DMS53 treated with DMSO at 0.1 percent for 48 hours (cell line): ENCODE results near the gene VAV2.
"Not testable (repeated sequence)": the region's sequence is repeated elsewhere in the genome, so short reads cannot be mapped to it uniquely, and the experiment has no call there.

Experiments
- DNase-seq: peaks from one replicate; lab custom pipeline; 2025; ENCODE audit not compliant: unreplicated experiment; lab: John Stamatoyannopoulos, UW

The VAV2 gene

DNA sequence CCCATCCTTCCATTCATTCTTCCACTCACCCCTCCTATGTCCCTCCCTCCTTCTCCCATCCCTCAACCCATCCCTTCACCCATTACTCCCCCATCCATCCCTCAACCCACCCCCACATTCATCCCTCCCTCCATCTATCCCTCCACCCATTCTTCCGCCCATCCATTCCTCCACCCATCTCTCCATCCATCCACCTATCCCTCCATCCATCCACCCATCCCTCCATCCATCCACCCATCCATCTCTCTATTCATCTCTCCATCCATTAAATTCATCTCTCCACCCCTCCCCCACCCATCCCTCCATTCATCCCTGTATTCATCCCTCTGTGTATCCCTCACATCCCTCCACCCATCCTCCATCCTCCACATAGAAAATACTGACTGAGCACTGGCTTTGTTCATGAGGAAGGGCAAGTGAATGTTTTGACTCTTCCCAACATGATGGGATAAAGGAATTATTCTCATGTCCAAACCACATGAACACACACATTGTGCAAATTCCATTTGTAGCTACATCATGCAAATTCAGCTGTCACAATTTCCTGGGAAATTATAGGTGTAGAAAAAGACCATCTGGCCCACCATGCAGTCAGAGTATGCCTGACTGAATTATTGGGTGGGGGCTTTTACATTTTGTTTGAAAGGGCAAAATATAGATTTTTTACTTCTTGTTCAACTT is 6.9 kb upstream of the VAV2 start:
- no peak for DNase-seq

DNA sequence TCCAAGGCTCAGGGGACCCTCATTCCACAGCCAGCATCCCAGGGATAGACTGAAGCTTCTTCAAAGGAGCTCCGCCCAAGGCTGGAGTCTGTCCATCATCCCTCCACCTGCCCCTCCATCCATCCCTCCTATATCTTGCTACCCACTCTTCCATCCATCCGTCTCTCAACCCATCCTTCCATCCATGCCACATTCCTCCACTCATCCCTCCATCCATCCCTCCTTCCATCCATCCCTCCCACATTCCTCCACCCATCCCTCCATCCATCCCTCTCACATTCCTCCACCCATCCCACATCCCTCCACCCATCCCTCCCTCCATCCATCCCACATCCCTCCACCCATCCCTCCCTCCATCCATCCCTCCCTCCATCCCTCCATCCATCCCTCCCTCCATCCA is 5.5 kb upstream of the VAV2 start:
- no peak for DNase-seq

DNA sequence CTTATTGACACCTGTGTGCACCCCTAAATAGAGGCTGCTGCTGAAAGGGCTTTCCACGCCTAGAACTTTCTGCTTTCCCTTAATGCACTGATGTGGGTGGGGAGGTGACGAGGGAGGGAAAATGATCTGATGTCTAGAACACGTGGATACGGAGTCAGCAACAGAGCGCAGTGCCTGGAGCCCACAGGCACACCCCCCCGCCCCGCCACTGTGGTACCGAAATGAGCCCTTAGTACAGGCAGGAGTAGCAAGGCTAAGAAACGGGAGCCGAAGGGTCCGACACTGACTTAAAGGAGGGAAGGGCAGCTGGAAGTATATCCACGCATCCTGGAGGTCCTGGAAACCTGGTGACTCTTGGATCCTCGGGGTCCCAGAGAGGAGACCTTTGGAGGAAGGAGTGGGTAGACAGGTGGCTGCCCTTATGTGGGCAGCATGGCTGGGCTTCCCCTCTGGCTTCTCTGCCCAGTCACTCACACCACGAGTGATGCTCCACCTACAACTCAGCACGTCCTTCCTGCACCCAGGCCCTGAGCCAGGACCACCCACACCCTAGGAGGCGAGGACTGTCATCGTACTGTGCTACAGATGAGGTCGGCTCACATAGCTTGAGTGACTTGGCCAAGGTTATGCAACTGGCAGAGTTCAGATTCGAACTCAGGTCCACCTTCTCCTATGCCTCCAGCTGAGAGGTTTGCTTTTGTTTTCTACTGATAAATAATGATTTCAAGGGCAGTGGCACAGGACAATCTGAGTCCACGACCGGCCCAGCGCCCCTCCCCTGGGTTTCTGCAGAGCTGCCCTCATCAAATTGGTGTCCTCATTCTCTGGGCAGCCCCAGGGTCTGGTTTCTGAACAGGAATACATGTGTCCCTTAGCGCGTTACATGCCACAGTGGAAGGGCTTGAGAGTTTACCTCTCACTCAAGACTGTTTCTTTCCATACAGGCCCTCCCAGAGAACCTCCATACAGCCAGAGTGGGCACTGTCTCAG is 4.7 kb upstream of the VAV2 start:
- DNase-seq = no peak

DNA sequence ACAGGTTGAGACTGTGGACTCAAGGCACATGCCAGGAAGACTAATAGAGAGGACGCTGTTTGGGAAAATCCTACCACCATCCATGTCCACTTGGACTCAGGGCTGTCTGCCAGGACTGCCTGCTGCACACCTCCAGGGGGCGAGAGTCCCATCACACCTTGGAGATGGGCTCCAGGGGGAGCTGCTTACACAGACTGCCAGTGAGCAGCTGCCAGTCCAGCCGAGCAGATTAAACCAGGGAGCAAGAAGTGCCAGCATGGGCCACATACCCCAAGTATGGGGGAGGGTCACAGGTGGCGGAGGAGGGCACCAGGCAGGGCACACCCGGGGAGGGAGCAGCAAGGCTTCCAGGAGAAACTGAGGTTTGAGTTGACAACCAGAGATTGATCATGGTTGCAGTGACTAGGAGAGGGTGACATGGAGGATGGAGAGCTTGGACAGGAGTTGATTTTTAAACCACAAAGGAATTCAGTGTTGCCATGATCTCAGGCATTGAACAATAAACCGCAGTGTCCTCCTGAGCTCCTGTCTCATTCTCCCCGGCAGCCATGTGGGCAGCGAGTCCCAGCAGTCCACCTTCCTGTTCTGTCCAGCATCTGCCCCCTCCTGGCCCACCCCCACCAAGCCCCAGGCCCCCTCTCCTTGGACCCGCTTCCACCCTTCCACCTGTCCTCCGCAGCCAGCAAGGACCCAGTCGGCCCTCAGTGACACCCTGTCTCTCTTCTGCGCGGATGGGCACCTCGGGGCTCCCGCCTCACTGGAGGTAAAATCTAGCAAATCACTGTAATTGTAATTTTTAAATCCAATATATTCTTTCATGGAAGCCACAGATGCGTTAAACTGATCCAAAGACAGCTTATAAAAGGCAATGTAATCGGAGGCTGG is 3.1 kb upstream of the VAV2 start:
- no peak for DNase-seq

DNA sequence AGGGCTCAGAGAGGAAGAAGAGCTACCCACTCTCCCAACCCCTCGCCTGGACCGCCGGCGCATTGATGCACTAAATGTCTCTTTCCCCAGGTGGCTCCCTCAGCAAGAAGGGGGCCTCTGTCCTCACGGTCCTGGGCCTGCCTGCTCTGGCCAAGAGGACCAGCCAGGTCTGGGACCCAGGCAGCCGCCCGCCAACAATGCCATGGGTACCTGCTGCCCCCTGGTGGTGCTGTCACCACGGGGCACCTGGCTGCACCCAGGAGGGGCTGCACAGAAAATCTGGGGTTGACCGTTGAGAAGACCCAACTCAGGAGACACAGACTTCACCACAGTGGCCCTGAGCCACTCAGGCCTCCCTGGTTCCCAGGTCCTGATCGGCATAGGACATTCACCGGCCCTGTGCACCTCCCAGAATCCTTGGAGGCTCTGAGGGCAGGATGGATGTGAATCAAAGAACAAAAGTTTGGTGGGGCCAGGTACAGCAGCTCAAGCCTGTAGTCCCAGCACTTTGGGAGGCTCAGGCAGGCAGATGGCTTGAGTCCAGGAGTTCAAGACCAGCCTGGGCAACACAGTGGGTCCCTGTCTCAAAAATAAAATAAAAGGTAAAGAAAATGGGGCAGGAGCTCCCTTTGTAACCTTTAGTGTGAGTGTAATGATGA is 2.4 kb upstream of the VAV2 start:
- DNase-seq = peak; percentile 72

DNA sequence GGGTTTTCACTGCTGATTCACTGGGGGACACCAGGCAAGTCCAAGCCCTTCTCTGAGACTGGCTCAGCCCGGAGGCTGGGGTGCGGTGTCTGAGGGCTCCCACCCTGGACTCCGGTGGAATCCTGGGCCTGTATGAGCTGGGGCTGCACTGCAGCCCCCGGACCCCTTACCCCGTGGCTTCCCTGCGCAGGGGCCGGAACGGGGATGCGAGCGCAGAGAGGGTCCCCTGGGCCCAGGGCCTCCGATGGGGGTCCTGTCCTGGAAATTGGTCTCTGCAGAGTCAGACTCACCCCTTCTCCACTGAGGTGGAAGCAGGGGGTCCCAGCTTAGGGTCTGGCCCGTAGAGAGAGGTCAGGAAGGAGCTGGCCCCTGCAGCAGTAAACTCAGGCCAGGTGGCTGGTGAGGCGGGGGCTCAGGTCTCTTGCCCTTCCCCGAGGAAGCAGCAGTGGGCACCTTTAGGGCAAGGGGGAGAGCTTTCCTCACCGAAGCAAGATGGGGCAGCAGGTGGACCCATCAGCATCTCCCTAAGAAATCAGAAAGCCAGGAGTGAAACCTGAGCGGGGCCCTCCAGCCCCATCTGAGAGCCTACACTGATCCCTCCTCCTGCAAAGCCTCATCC is 1.6 kb upstream of the VAV2 start:
- no peak for DNase-seq

DNA sequence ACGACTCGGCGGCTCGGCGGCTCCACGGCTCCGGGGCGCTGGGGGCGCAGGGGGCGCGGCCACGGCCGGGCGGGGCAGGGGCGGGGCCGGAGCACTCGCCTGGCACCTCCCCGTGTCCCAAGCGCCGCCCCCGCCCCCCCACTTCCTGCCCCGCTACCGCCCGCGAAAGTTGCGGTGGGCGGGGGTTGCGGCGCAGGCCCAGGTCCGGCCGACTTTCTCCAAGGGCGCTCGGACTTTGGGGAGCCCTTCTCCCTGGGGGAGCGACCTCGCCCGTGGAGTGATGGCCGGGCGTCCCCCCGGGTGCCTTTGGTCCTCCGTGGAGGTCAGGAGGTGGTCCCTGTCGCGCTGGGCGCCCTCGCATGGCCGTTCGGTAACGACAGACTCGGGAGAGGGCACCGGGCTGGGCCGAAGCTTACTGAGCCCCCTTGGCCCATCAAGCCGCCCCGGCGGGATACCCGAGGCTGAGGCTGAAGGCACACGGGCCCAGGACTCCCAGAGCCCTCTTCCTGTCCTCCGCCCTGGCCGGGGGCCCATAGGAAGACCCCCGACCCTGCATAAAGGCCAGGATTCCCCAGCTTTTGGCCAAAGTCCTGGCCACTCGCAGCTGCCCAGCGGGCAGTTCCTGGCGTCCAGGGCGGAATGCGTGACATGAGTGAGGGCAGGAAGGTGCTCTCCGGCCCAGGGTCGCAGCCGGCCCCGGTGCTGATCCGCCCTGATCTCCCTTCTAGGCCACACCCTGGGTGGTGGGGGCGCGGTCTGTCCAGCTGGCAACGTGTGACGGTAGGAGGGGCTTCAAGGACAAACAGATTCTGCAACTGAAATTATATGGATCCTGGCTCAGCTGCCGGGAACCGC is 883 bp upstream of the VAV2 start:
- DNase-seq = peak; percentile 44

DNA sequence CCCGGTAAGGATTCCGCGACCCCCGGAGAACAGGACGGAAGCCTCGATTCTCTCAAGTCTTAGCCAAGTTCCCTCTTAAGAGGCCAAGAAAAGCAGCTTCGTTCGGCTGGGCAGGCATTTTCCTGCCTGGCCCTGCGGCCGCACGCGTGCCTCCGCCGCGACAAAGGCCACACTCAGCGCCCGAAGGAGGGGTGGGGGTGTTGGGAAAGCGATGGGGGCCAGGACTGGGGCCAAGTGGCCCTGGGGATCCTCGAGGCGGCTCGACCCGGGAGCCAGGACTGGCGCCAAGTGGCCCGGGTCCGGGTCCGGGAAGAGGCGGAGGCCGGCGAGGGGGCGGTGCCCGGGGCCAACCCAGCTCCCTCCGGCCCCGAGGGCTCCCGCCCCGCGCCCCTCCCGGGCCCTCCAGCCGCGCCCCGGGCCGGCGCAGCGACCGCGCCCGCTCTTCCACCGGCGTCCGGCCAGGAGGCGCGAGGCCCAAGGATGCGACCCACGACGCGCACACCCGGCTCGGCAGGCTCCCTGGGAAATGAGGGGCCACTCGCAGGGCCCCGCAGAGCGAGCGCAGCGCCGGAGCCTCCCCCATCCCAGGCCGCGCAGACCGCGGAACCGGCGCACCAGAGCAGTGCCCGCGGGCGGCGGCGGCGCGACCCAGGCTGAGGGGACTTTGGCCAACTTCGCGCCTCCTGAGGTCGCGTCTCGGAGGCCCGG is 756 bp downstream of the VAV2 start:
- no peak for DNase-seq

DNA sequence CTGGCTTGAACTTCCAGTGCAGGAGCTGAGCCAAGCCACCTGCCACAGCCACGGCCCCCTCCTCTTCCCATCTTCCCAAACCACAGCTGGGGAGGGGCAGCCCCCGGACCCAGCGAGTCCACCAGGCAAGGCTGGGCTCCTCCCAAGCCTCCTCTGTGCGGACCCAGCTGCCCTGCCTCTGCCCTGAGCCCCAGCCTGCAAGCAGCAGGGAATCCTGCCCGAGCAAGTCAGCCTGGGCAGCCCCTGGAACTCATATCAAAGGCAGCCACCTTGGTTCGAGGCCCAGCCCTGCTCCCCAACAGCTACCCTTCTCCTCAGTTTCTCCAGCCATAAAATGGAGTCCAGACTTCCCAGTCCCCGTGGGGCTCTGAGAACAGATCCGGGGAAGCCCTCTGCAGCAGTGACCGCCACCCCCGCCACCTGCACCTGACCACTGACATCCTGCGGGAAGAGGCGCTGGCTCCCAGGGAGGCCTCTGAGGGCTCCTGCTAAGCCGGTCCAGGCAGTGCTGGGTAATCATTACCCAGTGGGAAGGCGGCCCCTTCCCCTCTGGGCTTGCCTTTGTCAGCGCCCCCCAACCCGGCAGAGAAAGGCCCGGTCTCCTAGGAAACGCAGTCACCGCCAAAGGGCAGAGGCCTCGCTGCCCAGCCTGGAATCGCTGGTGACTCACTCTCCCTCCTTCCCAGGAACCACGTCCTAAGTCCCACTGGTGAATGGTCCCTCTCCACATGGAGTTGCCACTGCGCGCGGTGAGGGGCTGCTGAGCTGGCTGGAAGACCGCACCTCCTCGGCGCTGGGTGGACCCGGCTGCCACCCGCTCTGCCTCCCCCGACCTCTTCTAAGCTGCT is 1.5 kb downstream of the VAV2 start:
- DNase-seq = peak; percentile 85

DNA sequence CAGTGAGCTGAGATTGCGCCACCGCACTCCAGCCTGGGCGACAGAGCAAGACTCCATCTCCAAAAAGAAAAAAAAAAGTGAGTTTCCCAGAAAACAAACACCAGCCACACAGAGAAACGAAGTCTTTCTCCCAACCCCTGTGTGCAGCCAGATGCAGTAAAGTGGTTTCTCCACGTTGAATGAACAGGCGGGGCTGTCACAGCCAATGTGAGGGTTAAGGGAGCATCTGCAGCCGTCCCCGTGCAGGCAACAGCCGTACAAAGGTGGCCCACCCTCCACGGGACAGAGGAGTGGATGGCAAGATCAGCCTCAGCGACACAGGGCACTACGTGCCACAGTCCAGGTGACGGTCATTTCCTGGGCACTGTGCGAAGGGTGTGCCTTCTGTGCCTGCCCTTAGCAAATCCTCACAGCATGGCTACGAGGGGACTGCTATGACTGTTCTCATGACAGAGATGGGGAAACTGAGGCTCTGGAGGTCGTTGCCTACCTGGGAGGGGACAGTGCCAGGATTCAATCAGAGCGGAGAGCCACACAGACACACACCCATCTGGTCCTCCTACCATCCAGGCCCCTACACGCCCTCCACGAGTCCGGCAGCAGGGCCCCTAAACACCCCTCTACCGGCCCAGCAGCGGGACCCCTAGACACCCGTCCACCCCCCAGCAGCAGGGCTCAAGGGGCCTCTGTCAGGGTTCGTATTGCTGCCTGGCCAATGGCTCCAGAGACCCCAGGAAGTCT is 2.3 kb downstream of the VAV2 start:
- DNase-seq = no peak

DNA sequence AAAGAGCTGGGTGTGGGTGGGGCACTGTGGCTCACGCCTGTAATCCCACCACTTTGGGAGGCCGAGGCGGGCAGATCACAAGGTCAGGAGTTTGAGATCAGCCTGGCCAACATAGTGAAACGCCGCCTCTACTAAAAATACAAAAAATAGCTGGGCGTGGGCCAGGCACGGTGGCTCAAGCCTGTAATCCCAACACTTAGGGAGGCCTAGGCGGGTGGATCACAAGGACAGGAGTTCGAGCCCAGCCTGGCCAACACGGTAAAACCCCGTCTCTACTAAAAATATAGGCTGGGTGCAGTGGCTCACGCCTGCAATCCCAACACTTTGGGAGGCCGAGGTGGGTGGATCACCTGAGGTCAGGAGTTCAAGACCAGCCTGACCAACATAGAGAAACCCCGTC is 3.4 kb downstream of the VAV2 start:
- DNase-seq = not testable (repeated sequence)

DNA sequence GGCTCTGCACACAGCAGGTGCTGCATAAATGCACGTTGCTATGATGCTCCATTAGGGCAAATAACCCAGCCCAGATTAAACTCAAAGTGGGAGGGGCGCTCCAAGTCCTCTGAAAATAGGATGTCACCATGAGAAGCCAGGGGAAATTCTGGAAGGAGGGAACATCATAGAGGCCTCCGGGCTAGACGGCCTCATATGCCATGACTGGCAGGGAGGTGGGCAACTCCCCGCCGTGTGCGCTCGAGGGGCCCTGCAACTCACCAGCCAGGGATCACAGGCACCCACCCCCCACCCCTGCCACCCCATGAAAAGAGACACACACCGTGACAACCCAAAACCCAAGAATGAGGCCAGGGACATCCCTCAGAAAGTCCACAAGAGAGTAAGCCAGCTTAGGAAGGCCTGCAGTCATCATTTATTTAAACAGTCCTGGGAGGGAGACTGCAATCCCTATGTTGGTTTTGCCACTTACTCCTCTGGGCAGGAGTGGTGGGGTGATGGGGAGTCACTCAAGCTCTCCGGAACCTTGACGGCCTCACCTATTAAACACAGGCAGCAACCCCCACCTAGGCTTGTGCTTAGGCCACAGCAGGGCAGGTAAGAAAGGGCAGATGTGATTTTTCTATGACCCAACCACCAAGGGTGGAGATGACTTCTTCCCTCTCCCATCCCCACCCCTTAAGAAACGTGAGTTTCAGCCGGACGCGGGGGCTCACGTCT is 4.0 kb downstream of the VAV2 start:
- DNase-seq = no peak

DNA sequence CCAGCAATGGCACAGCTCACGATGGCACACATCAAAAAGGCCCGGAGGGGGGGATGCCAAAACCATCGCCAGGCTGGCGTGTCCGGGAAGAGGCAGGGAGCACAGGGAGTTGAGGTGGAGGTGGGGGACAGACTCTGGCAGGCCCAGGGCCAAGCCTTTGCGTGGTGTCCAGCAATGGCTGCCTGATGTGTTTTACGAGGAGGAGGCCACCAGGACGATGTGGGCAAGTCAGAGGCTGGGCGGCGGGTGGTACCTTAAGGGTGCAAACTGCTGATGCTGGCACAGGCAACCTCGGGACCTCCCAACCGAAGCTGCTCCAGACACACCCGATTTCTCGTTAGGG is 4.7 kb downstream of the VAV2 start:
- no peak for DNase-seq

DNA sequence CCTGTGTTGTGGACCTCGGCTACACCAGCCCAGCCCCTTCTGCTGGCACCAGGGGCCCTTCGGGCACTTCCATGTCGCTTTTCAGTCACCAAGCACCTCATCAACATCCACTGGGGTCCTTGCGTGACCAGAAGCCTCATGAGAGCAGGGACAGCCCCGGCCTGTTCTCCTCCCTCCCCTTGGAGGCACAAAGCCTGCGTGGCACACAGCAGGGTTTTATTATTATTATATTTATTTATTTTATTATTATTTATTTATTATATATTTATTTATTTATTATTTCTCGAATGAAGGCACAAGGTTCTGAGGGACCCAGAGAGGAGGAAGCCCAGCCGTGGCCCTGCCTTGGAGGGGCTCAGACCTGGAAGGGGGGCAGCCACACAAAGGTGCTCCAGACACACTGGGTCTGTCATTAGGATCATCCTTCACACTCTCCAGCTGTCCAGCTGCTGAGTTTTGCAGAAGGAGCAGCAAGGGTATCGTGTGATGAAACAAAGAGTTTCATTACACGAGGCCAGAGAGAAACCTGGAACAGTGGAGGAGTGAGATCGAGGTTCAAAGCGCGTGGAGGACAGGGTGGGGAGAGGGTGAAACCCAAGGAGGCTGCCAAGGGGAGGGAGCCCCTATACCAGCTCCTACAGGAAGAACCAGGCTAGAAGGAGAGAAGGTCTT is 5.2 kb downstream of the VAV2 start:
- no peak for DNase-seq

DNA sequence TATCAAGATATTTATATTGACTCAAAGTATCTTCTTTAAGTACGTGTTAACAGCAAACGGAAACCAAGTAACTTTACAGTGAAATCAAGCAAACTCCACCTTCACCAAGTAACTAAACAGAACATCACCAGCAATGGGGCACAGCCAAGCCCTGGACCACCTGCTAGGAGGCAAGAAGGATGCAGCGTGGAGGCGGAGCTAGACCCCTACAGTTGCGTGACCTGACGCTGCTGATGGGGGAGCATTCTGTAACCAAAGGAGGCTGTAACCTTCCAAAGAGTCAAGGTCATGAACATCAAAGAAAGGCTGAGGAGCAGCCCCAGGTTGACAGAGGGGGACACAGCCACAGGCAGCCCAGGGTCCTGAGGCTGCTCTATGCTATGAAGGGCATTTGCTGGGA is 6.1 kb downstream of the VAV2 start:
- DNase-seq = no peak
